K562 (cell line): ENCODE data around the gene SPEG. TPM values are rescaled to one million over a fixed set of nuclear protein-coding genes. Genes with fewer than 3 reads are reported as not detected.

Experiments used
- ATAC-seq: fragments of 200-7000 bp; cut with Tn5 transposase; 3 replicates; pipeline ENCODE4 v1.9.1; 2020; ENCODE audit warnings: moderate library complexity
- BruUV-seq: library from RNA; stranded (reverse); fragments of 400-500 nt; replicated peaks from 2 replicates; lab custom pipeline; 2021; lab: Mats Ljungman, UMichigan
- CTCF ChIA-PET: fragments of 300-600 bp; formaldehyde crosslinking; extraction: SDS; loops from one replicate; lab custom pipeline; 2021; ENCODE audit warnings: low intra/inter-chr PET ratio; lab: Yijun Ruan, JAX
- POLR2A ChIA-PET: fragments of 300-600, 350-650 bp; sonication (Branson Sonifier 250); formaldehyde crosslinking; extraction: SDS; loops from one replicate; lab custom pipeline; 2021; ENCODE audit warnings: antibody characterized with exemption, inconsistent platforms; lab: Yijun Ruan, JAX
- DNase-seq, 4 experiments: peaks; one replicate each; pipeline versions ENCODE4 v3.0.0 to v3.0.0-alpha.2; 2011 to 2018; ENCODE audit warnings: low spot score in 3 of 4, mixed read lengths in 3 of 4; ENCODE audit errors: extremely low read depth in 1 of 4
- FAIRE-seq: peaks from 2 replicates; lab custom pipeline; 2011; peaks lifted over from hg19 to GRCh38; lab: Jason Lieb, UNC
- H2AFZ ChIP-seq: 2 replicates; pipeline ENCODE4 v1.6.0; 2011; ENCODE audit warnings: low read depth, low read length, control low read depth, inconsistent platforms
- H3K27ac ChIP-seq: fragments of 200-600 bp; 3 replicates; pipeline ENCODE4 v1.8.0; 2011; ENCODE audit warnings: low read depth, mild to moderate bottlenecking, control low read depth, inconsistent platforms, low read length, moderate library complexity, mixed read lengths; ENCODE audit errors: extremely low read depth
- H3K27me3 ChIP-seq, 2 experiments: fragments of 300-600 bp in 1 of 2; 2 replicates in 1 of 2; 3 replicates in 1 of 2; pipeline versions ENCODE4 v1.6.0 to v1.8.0; 2011; ENCODE audit warnings: inconsistent platforms in 2 of 2, low read length in 2 of 2, mild to moderate bottlenecking in 1 of 2, mixed read lengths in 1 of 2, moderate library complexity in 1 of 2; ENCODE audit not compliant: control insufficient read depth in 2 of 2, insufficient read depth in 2 of 2
- H3K36me3 ChIP-seq: fragments of 300-600 bp; 3 replicates; pipeline ENCODE4 v1.8.0; 2011; ENCODE audit warnings: mild to moderate bottlenecking, low read length, inconsistent platforms; ENCODE audit not compliant: control insufficient read depth, insufficient read depth
- H3K4me1 ChIP-seq, 2 experiments: fragments of 200-600 bp in 1 of 2; replicated peaks in 1 of 2; 2 replicates in 1 of 2; 3 replicates in 1 of 2; pipeline versions ENCODE4 v1.5.1 to v1.8.0; 2011; ENCODE audit warnings: inconsistent platforms in 2 of 2, low read length in 2 of 2, mild to moderate bottlenecking in 1 of 2, mixed read lengths in 1 of 2, moderate library complexity in 1 of 2; ENCODE audit not compliant: control insufficient read depth in 2 of 2, insufficient read depth in 2 of 2
- H3K4me2 ChIP-seq: 2 replicates; pipeline ENCODE4 v1.6.1; 2011; ENCODE audit warnings: low read length, control low read depth, inconsistent platforms, mixed read lengths; ENCODE audit not compliant: insufficient read depth
- H3K4me3 ChIP-seq: fragments of 200-600 bp; sonication (generic), shearing (Covaris generic); 2 replicates; pipeline ENCODE4 v1.5.1; 2016; ENCODE audit warnings: control low read depth, inconsistent platforms
- H3K79me2 ChIP-seq: fragments of 200-600 bp; 3 replicates; pipeline ENCODE4 v1.8.0; 2011; ENCODE audit warnings: low read length, inconsistent platforms; ENCODE audit not compliant: control insufficient read depth, insufficient read depth
- H3K9ac ChIP-seq, 2 experiments: 2 replicates each; pipeline versions ENCODE4 v1.6.0 to v1.6.1; 2011; ENCODE audit warnings: low read depth in 2 of 2, low read length in 2 of 2, control low read depth in 1 of 2, inconsistent platforms in 1 of 2, mild to moderate bottlenecking in 1 of 2, mixed read lengths in 1 of 2; ENCODE audit not compliant: insufficient read depth in 1 of 2
- H3K9me1 ChIP-seq: one replicate; pipeline ENCODE4 v1.6.0; 2011; ENCODE audit warnings: inconsistent platforms, mild to moderate bottlenecking, low read length, moderate library complexity; ENCODE audit not compliant: control insufficient read depth, insufficient read depth
- H3K9me3 ChIP-seq: replicated peaks from 2 replicates; pipeline ENCODE4 v1.5.1; 2011; ENCODE audit warnings: low read depth, low read length, inconsistent platforms; ENCODE audit not compliant: control insufficient read depth, insufficient read depth
- H4K20me1 ChIP-seq: replicated peaks from 2 replicates; pipeline ENCODE4 v1.6.1; 2011; ENCODE audit warnings: low read length, inconsistent platforms, mixed read lengths; ENCODE audit not compliant: control insufficient read depth, insufficient read depth
- ETV1 ChIP-seq: fragments of 450-650 bp; conservative IDR thresholded peaks from 2 replicates; pipeline ENCODE4 v1.6.1; 2016; ENCODE audit warnings: missing genetic modification characterization, control low read depth, low read depth, missing compliant biosample characterization
- HMGXB4 ChIP-seq: sonication (generic); formaldehyde crosslinking; IDR thresholded peaks from 2 replicates; pipeline ENCODE4 v1.8.1; 2023; ENCODE audit warnings: mild to moderate bottlenecking, missing genetic modification reagents
- IRF1 ChIP-seq: sonication (generic); formaldehyde crosslinking; IDR thresholded peaks from 2 replicates; pipeline ENCODE4 v1.8.0; 2022; ENCODE audit warnings: missing genetic modification reagents, mild to moderate bottlenecking, borderline replicate concordance
- NCOA1 ChIP-seq: fragments of 450-650 bp; IDR thresholded peaks from 2 replicates; pipeline ENCODE4 v1.6.1; 2016; ENCODE audit warnings: low read depth
- NCOA4 ChIP-seq: fragments of 450-650 bp; IDR thresholded peaks from 2 replicates; pipeline ENCODE4 v1.6.1; 2018; ENCODE audit warnings: mild to moderate bottlenecking; ENCODE audit not compliant: partially characterized antibody
- NONO ChIP-seq, 2 experiments: fragments of 200-400 bp in 1 of 2; fragments of 450-650 bp in 1 of 2; formaldehyde crosslinking in 1 of 2; IDR thresholded peaks; 2 replicates each; pipeline ENCODE4 v1.6.1; 2017; ENCODE audit warnings: low read depth in 2 of 2, mild to moderate bottlenecking in 2 of 2, moderate library complexity in 2 of 2, low read length in 1 of 2
- POLR2AphosphoS2 ChIP-seq: IDR thresholded peaks from 2 replicates; pipeline ENCODE4 v1.6.1; 2012; ENCODE audit warnings: low read length, improper control_type of control experiment
- TGIF2 ChIP-seq: sonication (generic); formaldehyde crosslinking; IDR thresholded peaks from 2 replicates; pipeline ENCODE4 v1.8.1; 2022; ENCODE audit warnings: mild to moderate bottlenecking, missing genetic modification reagents, moderate library complexity
- ZNF212 ChIP-seq: fragments of 450-650 bp; formaldehyde crosslinking; IDR thresholded peaks from 2 replicates; pipeline ENCODE4 v1.4.0; 2020; ENCODE audit warnings: mild to moderate bottlenecking
- ZNF277 ChIP-seq: fragments of 250-450 bp; sonication (Bioruptor Pico); IDR thresholded peaks from 2 replicates; pipeline ENCODE4 v1.8.0; 2022; ENCODE audit warnings: inconsistent platforms, mild to moderate bottlenecking, moderate library complexity, borderline replicate concordance
- ZNF280A ChIP-seq: fragments of 450-650 bp; IDR thresholded peaks from 2 replicates; pipeline ENCODE4 v1.6.1; 2018; ENCODE audit warnings: mild to moderate bottlenecking, low read depth; ENCODE audit not compliant: partially characterized antibody
- ZNF445 ChIP-seq: fragments of 250-450 bp; sonication (Bioruptor Pico); IDR thresholded peaks from 2 replicates; pipeline ENCODE4 v1.4.0; 2020; ENCODE audit warnings: low read depth, mild to moderate bottlenecking, moderate library complexity
- ZNF785 ChIP-seq: fragments of 250-450 bp; sonication (Bioruptor Pico); IDR thresholded peaks from 2 replicates; pipeline ENCODE4 v1.4.0; 2020; ENCODE audit warnings: mild to moderate bottlenecking
- WGBS: fragments of 100-300 bp; shearing (Covaris generic); methylation state at CpG from one replicate; pipeline ENCODE4 v1.1.6; 2016; ENCODE audit warnings: low coverage, mixed read lengths; ENCODE audit not compliant: insufficient coverage; ENCODE audit errors: missing lambda C conversion rate; 5-methylcytosine and 5-hydroxymethylcytosine counted together
- in situ Hi-C: fragments of 300-500 bp; cut with MboI; formaldehyde crosslinking; loops from 4 replicates; pipeline ENCODE4 v1.15.0; 2018; ENCODE audit warnings: inconsistent platforms, mixed read lengths
- intact Hi-C: fragments of 100-400 bp; cut with micrococcal nuclease; formaldehyde crosslinking; loops from 2 replicates; pipeline ENCODE4 v1.14.2; 2022
- polyA plus RNA-seq, 8 experiments: library from polyadenylated mRNA; depleted of rRNA in 4 of 8; stranded (reverse) in 5 of 8; unstranded in 3 of 8; fragments of >200 nt; fragmentation: Nextera tagmentation in 2 of 8; fragmentation: Illumina TruSeq in 1 of 8; extraction: Ambion mirVana in 2 of 8; extraction: Trizol in 1 of 8; gene quantifications; 2 replicates each; pipeline versions ENCODE4 v1.2.1 to v1.2.3, GENCODE V29; 2011 to 2014; ENCODE audit warnings: inconsistent platforms in 1 of 8, missing spikeins in 1 of 8
- total RNA-seq, 7 experiments: library from RNA; depleted of rRNA in 6 of 7; stranded (reverse); fragments of >200 nt in 6 of 7; fragmentation: Illumina TruSeq in 2 of 7; extraction: Trizol in 2 of 7; gene quantifications; 2 replicates each; pipeline versions ENCODE4 v1.2.1 to v1.2.3, GENCODE V29; 2011 to 2021; ENCODE audit warnings: low replicate concordance in 1 of 7

Gene SPEG
- total and polyA plus RNA-seq, 9 of the 15 experiments (the other 6 are each of a cell fraction or from before 2014, with no cell fraction given), result 0.49 to 8.7 (median 3.0) TPM

- no peak for ATAC-seq
These were observed 4.6 kb upstream of the SPEG start for GRCh38 chr2:219429958-219430606.

More at GRCh38 chr2:219429958-219430606, 4.6 kb upstream of the SPEG start:
- WGBS, result 58% methylated on average over 7 of the region's 7 CpGs
- intact Hi-C loops (no loop called here), in situ Hi-C loops (no loop called here)
- H3K9me3 ChIP-seq, result no peaks in the 10 kb centered on the region
- TF ChIP-seq ETV1 (tag) (no peak), NCOA4 (no peak), NONO (IDR thresholded peaks at IDR 0.05; ENCODE audit: low read depth in 2 of 2, low read length in 1 of 2) (no peak), ZNF280A (no peak), ZNF445 (no peak), ZNF277 (CRISPR knock-in tag) (no peak), HMGXB4 (no peak), TGIF2 (CRISPR knock-in tag) (no peak), NCOA1 (no peak), ZNF785 (no peak), ZNF212 (CRISPR knock-in tag) (no peak), POLR2AphosphoS2 (no peak), IRF1 (no peak)
- H3K4me3 ChIP-seq, result no peak overlapping the region
- BruUV-seq, result no TSS peak
- H2AFZ ChIP-seq, result no peak overlapping the region
- peaks cover 2% of the 10 kb centered on the region for H3K9me1 ChIP-seq
- H3K27me3 ChIP-seq, result no peaks in the 10 kb centered on the region
- ChIA-PET POLR2A (interaction anchor here (0.6 to 0.7 kb wide), 2 partner anchors 180 to 428 kb away, joined by 3 read pairs; no protein-coding TSS in a partner anchor), CTCF (no interaction called here)
- no peaks in the 10 kb centered on the region for H3K36me3 ChIP-seq
- H3K9ac ChIP-seq, result no peak overlapping the region
- no peak overlapping the region for H3K4me2 ChIP-seq
- peaks cover 15 to 23% of the 10 kb centered on the region in 2 experiments; a peak in 4 of 5 replicates for H3K4me1 ChIP-seq
- H4K20me1 ChIP-seq, result no peaks in the 10 kb centered on the region
- no peaks in the 10 kb centered on the region for H3K79me2 ChIP-seq
- H3K27ac ChIP-seq, result no peak overlapping the region
- DNase-seq, result no peak
- FAIRE-seq, result no peak
